Esophagus (tissue), 2 donors: Measurements from ENCODE around the gene RAET1E. TPM values are rescaled to one million over a fixed set of nuclear protein-coding genes. Genes with fewer than 3 reads are reported as not detected.
"Not testable (repeated sequence)": the region's sequence is repeated elsewhere in the genome, so short reads cannot be mapped to it uniquely, and the experiment has no call there.

Experiments
- H3K27ac ChIP-seq, 2 donors: one replicate each; pipeline ENCODE4 v1.5.1; 2013; ENCODE audit warnings: low read depth in 2 of 2, mild to moderate bottlenecking in 2 of 2, inconsistent platforms in 1 of 2, low read length in 1 of 2, moderate library complexity in 1 of 2
- H3K27me3 ChIP-seq, 2 donors: one replicate each; pipeline ENCODE4 v1.6.1; 2013; ENCODE audit warnings: low read length in 2 of 2, control low read depth in 1 of 2, mild to moderate bottlenecking in 1 of 2; ENCODE audit not compliant: insufficient read depth in 2 of 2, control insufficient read depth in 1 of 2
- H3K36me3 ChIP-seq, 2 donors: one replicate each; pipeline ENCODE4 v1.6.1; 2013; ENCODE audit warnings: low read length in 1 of 2; ENCODE audit not compliant: control insufficient read depth in 2 of 2, insufficient read depth in 2 of 2
- H3K4me1 ChIP-seq, 2 donors: one replicate each; pipeline ENCODE4 v1.6.1; 2013; ENCODE audit warnings: low read length in 1 of 2; ENCODE audit not compliant: control insufficient read depth in 2 of 2, insufficient read depth in 2 of 2
- H3K4me3 ChIP-seq, 2 donors: one replicate each; pipeline ENCODE4 v1.5.1; 2013; ENCODE audit warnings: low read length in 2 of 2, mild to moderate bottlenecking in 2 of 2, low read depth in 1 of 2, moderate library complexity in 1 of 2
- H3K9me3 ChIP-seq, 2 donors: one replicate each; pipeline ENCODE4 v1.6.1; 2013; ENCODE audit warnings: mild to moderate bottlenecking in 2 of 2, low read depth in 1 of 2, low read length in 1 of 2, moderate library complexity in 1 of 2; ENCODE audit not compliant: control insufficient read depth in 2 of 2, insufficient read depth in 1 of 2
- WGBS, 2 donors: extraction: QIAGEN DNeasy Blood & Tissue Kit; methylation state at CpG; one replicate each; pipeline ENCODE4 v1.1.7; 2013; 5-methylcytosine and 5-hydroxymethylcytosine counted together
- polyA plus RNA-seq, 2 donors: library from polyadenylated mRNA; stranded (reverse); fragments of 200-250 nt; gene quantifications; one replicate each; pipeline ENCODE4 v1.2.3, GENCODE V29; 2013
- donor health status: healthy with polysubstance abuse.
- donor health status: Bipolar disorder and iron deficiency.

RAET1E gene
- polyA plus RNA-seq, 2 donors, result 25.1 to 72.5 TPM

GRCh38 chr6:149913540-149914240, 15.8 kb upstream of the RAET1E start:
- H3K36me3 ChIP-seq, result peaks cover 0 to 4% of the 10 kb centered on the region in 2 donors
- H3K27ac ChIP-seq, result no peak overlapping the region
- no peak overlapping the region for H3K4me3 ChIP-seq
- WGBS, 2 donors, result 71 to 72% methylated on average over 9 of the region's 9 CpGs
- H3K9me3 ChIP-seq, result peaks cover under 1 to 2% of the 10 kb centered on the region in 2 donors
- no peaks in the 10 kb centered on the region for H3K27me3 ChIP-seq
- peaks cover 6 to 7% of the 10 kb centered on the region in 2 donors for H3K4me1 ChIP-seq

DNA sequence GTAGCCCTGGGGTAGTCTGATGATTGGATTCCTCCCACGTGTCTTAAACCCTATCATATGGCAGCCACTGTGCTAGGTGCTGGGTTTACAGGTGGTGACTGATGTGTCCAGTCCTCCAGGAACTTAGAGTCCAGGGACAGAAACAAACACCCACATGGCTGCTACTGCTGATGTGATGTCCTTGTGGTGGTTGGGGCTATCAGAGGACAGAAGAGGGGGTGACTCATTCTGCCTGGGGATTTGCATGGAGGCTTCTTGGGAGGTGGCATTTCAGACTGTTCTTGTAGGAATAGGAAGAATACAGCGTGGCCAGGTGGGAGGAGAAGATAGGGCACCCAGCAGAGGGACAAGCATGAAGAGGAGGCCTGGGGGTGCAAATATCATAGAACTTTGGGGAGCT, 15.2 kb upstream of the RAET1E start:
- no peaks in the 10 kb centered on the region for H3K27me3 ChIP-seq
- peaks cover 0 to under 1% of the 10 kb centered on the region in 2 donors for H3K36me3 ChIP-seq
- no peak overlapping the region for H3K27ac ChIP-seq
- no peak overlapping the region for H3K4me3 ChIP-seq
- WGBS, 2 donors, result 77 to 80% methylated on average over 2 of the region's 2 CpGs
- peaks cover 2 to 3% of the 10 kb centered on the region in 2 donors for H3K9me3 ChIP-seq
- peaks cover 2 to 3% of the 10 kb centered on the region in 2 donors for H3K4me1 ChIP-seq

DNA sequence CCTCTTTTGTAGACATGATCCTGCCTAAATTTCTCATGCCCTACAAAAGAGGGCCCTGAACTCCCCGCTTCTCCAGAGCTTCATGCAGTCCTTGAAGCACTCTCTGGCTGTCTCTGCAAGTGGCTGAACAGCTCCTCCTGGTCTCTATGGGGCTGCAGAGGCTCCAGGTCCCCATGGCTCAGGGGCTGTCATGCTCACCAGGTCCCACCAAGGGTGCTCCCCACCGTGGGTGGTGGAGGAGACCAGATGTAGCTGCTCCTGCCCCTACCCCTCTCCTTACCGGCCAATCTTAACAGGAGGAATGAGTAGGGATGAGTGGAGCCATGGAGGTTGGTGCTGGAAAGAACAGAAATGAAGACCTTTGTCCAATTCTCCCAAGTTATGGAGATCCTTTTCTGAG, 14.8 kb upstream of the RAET1E start:
- H3K9me3 ChIP-seq, H3K4me1 ChIP-seq, H3K36me3 ChIP-seq, H3K4me3 ChIP-seq, H3K27me3 ChIP-seq, H3K27ac ChIP-seq: not testable (repeated sequence)
- 71 to 84% methylated on average over 3 of the region's 3 CpGs for WGBS, 2 donors

- H3K4me1 ChIP-seq, result no peaks in the 10 kb centered on the region
- WGBS, 2 donors, result 94 to 95% methylated on average over 23 of the region's 23 CpGs
- H3K36me3 ChIP-seq, result no peaks in the 10 kb centered on the region
- H3K27me3 ChIP-seq, result no peaks in the 10 kb centered on the region
- no peak overlapping the region for H3K27ac ChIP-seq
- no peak overlapping the region for H3K4me3 ChIP-seq
- H3K9me3 ChIP-seq, result peaks cover 2 to 3% of the 10 kb centered on the region in 2 donors
Observed at GRCh38 chr6:149910721-149911151, 12.8 kb upstream of the RAET1E start.

DNA sequence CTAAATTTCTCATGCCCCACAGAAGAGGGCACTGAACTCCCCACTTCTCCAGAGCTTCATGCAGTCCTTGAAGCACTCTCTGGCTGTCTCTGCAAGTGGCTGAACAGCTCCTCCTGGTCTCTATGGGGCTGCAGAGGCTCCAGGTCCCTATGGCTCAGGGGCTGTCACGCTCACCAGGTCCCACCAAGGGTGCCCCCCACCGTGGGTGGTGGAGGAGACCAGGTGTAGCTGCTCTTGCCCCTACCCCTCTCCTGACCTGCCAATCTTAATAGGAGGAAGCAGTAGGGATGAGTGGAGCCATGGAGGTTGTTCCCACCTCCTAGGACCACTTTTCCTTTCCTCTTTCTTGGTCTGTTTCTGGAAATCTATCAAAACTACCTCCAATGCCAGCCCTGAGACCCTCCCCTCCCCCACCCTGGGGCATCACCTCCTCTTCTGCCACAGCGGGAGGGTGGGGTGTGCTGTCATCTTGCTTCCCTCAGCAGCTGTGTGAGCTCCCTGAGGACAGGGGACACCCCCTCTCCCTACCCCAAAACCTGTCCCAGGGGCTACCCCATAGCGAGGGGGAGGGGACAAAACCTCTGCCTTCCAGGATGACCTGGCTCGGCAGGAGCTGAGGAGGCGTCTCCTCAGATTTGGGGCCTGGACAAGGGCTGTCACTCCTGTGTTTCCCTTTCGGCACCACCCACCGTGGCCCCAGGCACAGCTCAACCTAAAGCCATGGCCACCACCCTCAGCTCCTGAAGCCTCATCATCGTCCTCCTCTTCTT, 12.0 kb upstream of the RAET1E start:
- Histone ChIP-seq H3K4me3 (no peak overlapping the region), H3K27ac (no peak overlapping the region), H3K27me3 (no peaks in the 10 kb centered on the region), H3K4me1 (no peaks in the 10 kb centered on the region), H3K36me3 (no peaks in the 10 kb centered on the region), H3K9me3 (peaks cover 2 to 3% of the 10 kb centered on the region in 2 donors)
- 91% methylated on average over 9 of the region's 9 CpGs for WGBS, 2 donors

- H3K36me3 ChIP-seq, H3K4me1 ChIP-seq, H3K27me3 ChIP-seq, H3K9me3 ChIP-seq, H3K4me3 ChIP-seq, H3K27ac ChIP-seq: not testable (repeated sequence)
- 81% methylated on average over 4 of the region's 4 CpGs for WGBS, 2 donors
Observed at GRCh38 chr6:149908480-149908879, 10.6 kb upstream of the RAET1E start.

DNA sequence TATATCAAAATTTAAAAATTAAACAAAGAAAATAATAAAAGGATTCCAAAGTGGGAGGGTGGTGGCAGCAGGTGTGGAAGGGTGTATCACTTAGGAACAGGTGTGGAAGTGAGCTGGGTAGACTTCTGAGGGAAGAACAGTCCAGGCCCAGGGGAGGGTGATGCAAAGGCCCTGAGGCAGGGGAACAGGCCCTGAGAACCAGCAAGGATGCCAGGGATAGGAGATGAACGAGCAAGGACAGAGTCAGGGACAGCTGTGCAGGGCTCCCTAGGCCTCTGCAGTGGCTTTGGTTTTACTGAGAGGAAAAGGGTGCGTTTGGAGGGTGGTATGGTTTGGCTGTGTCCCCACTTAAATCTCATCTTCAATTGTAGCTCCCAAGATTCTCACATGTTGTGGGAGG, 9.4 kb upstream of the RAET1E start:
- H3K36me3 ChIP-seq, result no peaks in the 10 kb centered on the region
- H3K4me1 ChIP-seq, result no peaks in the 10 kb centered on the region
- H3K9me3 ChIP-seq, result peaks cover 2 to 3% of the 10 kb centered on the region in 2 donors
- no peak overlapping the region for H3K27ac ChIP-seq
- H3K4me3 ChIP-seq, result no peak overlapping the region
- H3K27me3 ChIP-seq, result no peaks in the 10 kb centered on the region
- 84 to 89% methylated on average over 2 of the region's 2 CpGs for WGBS, 2 donors

DNA sequence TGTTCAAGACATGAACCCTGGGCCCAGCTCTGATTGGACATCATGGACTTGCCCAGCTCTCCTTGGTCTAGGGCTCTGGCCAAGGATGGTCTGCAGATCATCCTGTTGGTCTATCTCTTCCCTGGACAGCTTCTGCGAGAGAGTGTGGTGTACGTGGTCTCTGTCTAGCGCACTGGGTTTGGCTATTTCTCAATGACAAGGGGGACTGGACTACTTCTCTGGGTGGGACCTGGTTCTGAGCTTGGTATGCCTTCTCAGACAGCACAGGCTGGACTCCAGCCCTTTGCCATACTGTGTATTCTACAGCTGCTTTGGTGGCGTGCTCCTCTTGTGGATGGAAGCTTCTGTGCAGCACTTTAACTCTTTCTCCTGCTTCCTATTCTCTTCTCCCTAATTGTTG, 8.5 kb upstream of the RAET1E start:
- H3K4me3 ChIP-seq, result no peak overlapping the region
- WGBS, 2 donors, result 96 to 99% methylated on average over 4 of the region's 4 CpGs
- H3K4me1 ChIP-seq, result no peaks in the 10 kb centered on the region
- peaks cover 2 to 3% of the 10 kb centered on the region in 2 donors for H3K9me3 ChIP-seq
- no peak overlapping the region for H3K27ac ChIP-seq
- H3K36me3 ChIP-seq, result no peaks in the 10 kb centered on the region
- H3K27me3 ChIP-seq, result no peaks in the 10 kb centered on the region

GRCh38 chr6:149905911-149906371, 8.0 kb upstream of the RAET1E start:
- H3K36me3 ChIP-seq, result no peaks in the 10 kb centered on the region
- no peaks in the 10 kb centered on the region for H3K27me3 ChIP-seq
- 78 to 79% methylated on average over 6 of the region's 6 CpGs for WGBS, 2 donors
- peaks cover 2 to 3% of the 10 kb centered on the region in 2 donors for H3K9me3 ChIP-seq
- H3K4me3 ChIP-seq, result no peak overlapping the region
- H3K27ac ChIP-seq, result no peak overlapping the region
- H3K4me1 ChIP-seq, result peaks cover 0 to 5% of the 10 kb centered on the region in 2 donors
